Measurements from ENCODE around the gene USP40.
"Not testable (repeated sequence)": the region's sequence is repeated elsewhere in the genome, so short reads cannot be mapped to it uniquely, and the experiment has no call there.

DNA sequence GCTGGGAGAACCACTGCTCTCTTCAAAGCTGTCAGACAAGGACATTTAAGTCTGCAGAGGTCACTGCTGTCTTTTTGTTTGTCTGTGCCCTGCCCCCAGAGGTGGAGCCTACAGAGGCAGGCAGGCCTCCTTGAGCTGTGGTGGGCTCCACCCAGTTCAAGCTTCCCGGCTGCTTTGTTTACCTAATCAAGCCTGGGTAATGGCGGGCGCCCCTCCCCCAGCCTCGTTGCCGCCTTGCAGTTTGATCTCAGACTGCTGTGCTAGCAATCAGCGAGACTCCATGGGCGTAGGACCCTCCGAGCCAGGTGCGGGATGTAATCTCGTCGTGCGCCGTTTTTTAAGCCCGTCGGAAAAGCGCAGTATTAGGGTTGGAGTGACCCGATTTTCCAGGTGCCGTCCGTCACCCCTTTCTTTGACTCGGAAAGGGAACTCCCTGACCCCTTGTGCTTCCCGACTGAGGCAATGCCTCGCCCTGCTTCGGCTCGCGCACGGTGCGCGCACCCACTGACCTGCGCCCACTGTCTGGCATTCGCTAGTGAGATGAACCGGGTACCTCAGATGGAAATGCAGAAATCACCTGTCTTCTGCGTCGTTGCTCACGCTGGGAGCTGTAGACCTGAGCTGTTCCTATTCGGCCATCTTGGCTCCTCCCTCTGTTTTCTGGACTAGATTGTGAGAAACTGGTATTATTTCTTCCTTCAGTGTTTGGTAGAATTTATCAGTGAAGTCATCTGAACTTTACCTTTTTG, 16.8 kb upstream of the USP40 start:
- TF ChIP-seq POLR2AphosphoS5 (IDR thresholded peaks at IDR 0.05); CTCF (IDR thresholded peaks at IDR 0.05); POLR2A (IDR thresholded peaks at IDR 0.05; ENCODE audit: low read depth): not testable (repeated sequence)

Measured in esophagus muscularis mucosa (tissue), 3 donors.